T-helper 9 cell (primary cell): ENCODE results near the gene SIGLEC10.
"Not testable (repeated sequence)": the region's sequence is repeated elsewhere in the genome, so short reads cannot be mapped to it uniquely, and the experiment has no call there.

Experiments
- DNase-seq: peaks from one replicate; pipeline ENCODE4 v3.0.0-alpha.2; 2020
- total RNA-seq, 2 donors: gene quantifications; one replicate each; lab custom pipeline; 2026; lab: John Stamatoyannopoulos, UW

Gene SIGLEC10, protein sequence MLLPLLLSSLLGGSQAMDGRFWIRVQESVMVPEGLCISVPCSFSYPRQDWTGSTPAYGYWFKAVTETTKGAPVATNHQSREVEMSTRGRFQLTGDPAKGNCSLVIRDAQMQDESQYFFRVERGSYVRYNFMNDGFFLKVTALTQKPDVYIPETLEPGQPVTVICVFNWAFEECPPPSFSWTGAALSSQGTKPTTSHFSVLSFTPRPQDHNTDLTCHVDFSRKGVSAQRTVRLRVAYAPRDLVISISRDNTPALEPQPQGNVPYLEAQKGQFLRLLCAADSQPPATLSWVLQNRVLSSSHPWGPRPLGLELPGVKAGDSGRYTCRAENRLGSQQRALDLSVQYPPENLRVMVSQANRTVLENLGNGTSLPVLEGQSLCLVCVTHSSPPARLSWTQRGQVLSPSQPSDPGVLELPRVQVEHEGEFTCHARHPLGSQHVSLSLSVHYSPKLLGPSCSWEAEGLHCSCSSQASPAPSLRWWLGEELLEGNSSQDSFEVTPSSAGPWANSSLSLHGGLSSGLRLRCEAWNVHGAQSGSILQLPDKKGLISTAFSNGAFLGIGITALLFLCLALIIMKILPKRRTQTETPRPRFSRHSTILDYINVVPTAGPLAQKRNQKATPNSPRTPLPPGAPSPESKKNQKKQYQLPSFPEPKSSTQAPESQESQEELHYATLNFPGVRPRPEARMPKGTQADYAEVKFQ
- 0 to 0.07 reads per million in 2 donors for total RNA-seq

GRCh38 chr19:51417107-51417809 is at the start of gene SIGLEC10:
Gene SIGLEC10 (minus strand): TSS chr19:51417642. CDS start chr19:51417581, 61 bp downstream.
- no peak for DNase-seq

DNA sequence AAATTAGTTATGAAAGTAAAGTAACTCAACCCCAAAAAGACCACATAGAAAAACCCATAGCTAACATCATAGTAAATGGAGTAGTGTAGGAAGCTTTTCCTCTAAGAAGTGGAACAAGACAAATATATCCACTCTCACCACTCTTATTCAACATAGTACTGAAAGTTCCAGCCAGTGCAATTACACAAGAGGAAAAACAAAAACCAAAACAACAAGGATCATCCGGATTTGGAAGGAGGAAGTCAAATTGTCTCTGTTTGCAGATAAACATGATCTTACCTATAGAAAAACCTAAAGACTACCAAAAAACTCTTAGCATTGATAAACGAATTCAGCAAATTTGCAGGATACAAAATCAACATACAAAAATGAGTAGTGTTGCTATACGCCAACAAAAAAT is 49.3 kb upstream of the SIGLEC10 start:
- no peak for DNase-seq

- DNase-seq, result not testable (repeated sequence)
Observed at GRCh38 chr19:51463976-51464581, 46.6 kb upstream of the SIGLEC10 start.

DNA sequence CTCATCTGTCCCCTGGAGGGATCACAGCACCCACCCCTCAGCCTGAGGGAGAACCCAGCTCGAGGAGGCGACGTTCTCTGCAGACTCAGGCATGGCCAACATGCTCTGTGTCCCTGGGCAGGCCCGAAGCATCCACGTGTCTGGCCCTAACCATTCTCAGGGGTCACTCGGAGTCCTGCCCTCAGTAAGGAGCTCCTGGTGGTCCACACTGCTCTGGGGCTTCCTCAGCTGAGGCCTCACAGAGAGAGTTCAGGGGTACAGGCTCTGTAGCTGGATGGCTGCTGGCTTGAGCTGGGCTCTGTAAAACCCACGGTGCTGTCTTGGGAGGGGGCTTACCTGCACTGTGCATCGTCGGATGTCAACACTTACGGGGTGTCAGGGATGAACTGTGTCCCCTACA is 45.2 kb upstream of the SIGLEC10 start:
- DNase-seq, result no peak

DNA sequence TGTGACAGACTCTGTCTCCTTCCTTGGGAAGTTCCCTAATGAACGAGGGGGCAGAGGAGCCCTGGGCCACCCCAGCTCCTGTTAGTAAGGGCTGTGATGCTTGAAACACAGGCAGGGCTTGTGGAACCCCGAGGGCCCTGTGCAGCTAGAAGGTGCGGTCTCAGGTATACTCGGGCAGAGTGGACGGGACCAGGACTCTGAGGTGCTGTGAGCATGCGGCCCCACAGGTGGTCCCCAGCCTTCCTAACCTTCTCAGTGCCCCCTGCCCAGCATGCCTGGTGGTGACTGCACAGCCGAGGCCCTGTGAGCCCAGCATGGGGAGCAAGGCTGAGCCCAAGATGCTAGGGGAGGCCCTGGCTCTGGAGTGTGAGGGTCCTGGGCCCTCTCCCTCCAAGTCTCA is 44.8 kb upstream of the SIGLEC10 start:
- no peak for DNase-seq

- no peak for DNase-seq
Observed at GRCh38 chr19:51461723-51462161, 44.3 kb upstream of the SIGLEC10 start.

DNA sequence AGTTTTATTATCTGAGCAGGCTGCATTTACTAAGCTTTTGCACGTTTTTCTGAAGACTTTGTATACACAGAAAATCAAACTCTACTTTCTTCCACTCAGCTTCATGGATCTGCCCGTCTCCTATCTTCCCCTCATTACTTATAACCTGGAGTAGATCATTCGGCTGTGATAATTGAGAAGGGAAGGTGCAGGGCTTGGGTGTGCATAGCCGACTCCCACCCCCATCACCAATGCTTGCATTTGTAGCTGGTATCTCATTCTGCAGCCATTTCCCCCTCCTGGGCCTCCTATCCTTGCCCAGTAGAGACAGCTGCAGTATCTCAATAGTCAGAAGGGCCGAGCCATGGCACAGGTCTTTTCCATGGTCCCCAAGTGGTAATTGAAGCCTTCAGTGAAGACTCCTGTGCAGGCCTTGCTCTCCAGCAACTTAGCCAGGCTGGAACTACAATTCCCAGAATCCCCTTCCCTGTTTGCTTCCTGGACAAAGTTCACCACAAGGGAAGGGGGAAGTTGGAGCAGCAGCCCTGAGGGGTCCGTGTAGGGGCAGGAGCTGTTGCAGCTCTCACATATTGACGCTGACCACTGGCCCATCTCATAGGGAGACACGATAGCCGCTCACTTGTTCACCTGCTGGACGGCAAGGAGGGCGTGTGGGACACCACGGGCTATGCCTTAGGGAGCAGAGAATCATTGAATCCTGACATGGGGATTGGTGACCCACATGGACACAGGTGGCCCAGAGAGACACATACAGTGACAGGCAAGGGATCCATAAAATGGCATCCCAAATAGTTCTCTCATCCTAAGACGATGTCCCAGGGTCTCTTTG is 42.9 kb upstream of the SIGLEC10 start:
- no peak for DNase-seq

GRCh38 chr19:51458899-51459505 is 41.6 kb upstream of the SIGLEC10 start:
- DNase-seq, result no peak

DNA sequence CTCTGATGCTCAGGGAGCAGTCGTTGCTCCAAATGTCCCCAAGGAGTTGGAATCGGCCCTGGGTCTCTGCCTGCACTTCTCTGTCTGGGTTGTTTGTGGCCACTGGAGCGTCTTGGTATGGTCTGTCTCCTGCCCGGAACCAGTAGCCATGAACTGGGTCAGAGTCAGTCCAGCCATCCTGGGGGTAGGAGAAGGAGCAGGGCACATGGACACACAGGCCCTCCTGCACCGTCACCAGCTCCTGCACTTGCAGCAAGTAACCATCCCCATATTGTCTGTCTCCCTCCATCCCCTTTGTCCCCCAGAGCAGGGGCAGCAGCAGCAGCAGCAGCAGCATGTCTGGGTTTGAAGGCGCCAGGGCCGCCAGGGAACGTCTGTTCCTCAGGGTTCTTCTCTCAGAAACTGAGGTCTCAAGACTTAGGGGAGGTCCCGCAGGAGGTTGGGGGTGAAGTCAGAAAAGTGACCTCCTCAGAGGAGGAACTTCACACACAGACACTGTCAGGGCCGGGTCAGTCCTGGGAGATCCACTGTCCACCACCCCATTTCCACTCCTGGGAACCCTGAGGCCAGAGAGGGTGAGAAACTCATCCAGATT is 40.7 kb upstream of the SIGLEC10 start, which contains the start of gene SIGLEC8:
Gene SIGLEC8 (minus strand): TSS at position 404 of the 595 bp plus-strand sequence. CDS start 67 bp downstream, at position 337.
- no peak for DNase-seq

GRCh38 chr19:51457351-51458013 is 40.0 kb upstream of the SIGLEC10 start:
- no peak for DNase-seq

GRCh38 chr19:51456541-51457290 is 39.3 kb upstream of the SIGLEC10 start:
- no peak for DNase-seq

DNA sequence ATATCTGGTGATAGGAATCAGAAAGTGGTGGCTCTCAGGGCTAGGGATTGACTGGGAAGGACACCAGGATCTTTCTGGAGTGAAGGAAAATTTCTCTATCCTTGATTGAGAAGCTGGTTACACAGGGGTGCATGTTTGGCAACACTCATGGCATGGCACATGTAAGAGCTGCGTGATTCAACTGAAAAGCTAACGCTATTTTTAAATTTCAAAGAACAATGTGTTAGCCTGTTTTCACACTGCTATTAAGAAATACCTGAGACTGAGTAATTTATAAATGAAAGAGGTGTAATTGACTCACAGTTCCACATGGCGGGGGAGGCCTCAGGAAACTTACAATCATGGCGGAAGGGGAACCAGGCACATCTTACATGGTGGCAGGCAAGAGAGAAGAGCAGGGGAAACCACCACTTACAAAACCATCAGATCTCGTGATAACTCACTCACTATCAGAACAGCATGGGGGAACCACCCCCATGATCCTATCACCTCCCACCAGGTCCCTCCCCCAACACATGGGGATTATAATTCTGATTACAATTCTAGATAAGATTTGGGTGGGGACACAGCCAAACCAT is 33.4 kb upstream of the SIGLEC10 start:
- no peak for DNase-seq

- DNase-seq, result no peak
Observed at GRCh38 chr19:51448411-51449016, 31.1 kb upstream of the SIGLEC10 start.

DNA sequence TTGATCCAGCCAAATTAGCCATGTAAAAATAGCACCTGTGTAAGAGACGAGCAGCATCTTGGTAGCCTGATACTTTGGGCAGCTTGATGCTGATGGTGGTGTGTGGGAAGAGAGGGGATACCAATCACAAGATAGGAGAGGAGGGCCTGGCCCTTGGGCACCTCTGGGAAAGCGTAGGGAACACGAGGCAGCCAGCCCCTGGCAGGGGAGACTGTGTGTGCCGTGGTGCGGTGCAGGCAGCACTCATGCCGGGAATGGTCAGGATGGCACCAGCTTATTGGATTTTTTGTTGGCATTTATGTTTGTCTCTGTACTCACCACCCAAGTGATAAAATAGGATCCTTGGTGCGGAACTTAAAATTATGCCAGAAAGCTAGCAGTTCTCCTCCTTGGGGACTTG is 30.6 kb upstream of the SIGLEC10 start:
- no peak for DNase-seq

- DNase-seq, result not testable (repeated sequence)
Observed at GRCh38 chr19:51447510-51447909, 30.1 kb upstream of the SIGLEC10 start.

- peak; percentile 64 for DNase-seq
Observed at GRCh38 chr19:51441410-51442390, 24.3 kb upstream of the SIGLEC10 start.

DNA sequence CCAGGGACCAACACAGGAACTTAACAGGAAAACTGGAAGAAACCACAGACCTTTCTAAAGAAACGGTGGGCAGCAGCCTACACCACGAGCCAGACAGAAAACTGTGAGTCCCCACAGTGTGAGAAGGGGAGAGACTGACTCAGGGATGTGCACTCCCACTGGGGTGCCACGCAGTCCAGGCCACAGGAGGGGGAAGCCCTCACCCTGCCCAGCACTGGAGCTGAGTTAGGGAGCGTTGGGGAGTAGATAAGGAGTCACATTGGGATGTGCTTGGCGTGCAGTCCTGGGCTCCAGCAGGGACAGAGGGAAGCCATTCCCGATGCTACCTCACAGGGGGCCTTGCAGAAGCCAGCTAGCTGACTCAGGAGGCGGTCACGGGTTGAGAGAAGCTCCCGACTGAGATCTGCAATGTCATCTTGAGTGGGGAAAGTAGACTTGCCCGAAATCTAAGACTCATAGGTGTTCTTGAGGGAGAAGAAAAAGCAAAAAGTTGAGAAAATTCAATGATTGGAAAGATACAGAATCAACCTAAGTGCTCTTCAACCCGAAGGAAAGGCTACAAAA is 23.5 kb upstream of the SIGLEC10 start:
- DNase-seq, result no peak
